Measurements from ENCODE around the gene SLC8A1.

- TF ChIP-seq POLR2A (IDR thresholded peaks at IDR 0.05) (no peak), CTCF (IDR thresholded peaks at IDR 0.05) (no peak)
Observed at GRCh38 chr2:40374543-40375240, 77.2 kb downstream of the SLC8A1 start.
